Activated CD4-positive, alpha-beta T cell treated with anti-CD3 and anti-CD28 coated beads, Interleukin-2, amount 10 ng/mL, durations not matched to agents 24 days and 14 days (primary cell): ENCODE measurements around the gene NRDC. TPM values are rescaled to one million over a fixed set of nuclear protein-coding genes. Genes with fewer than 3 reads are reported as not detected.
"Not testable (repeated sequence)": the region's sequence is repeated elsewhere in the genome, so short reads cannot be mapped to it uniquely, and the experiment has no call there.

ENCODE experiments used
- DNase-seq: peaks from one replicate; pipeline ENCODE4 v3.0.0; 2022
- H3K27ac Mint-ChIP-seq: one replicate; pipeline ENCODE4 v1.8.0; 2022; ENCODE audit warnings: mild to moderate bottlenecking, mixed read lengths
- H3K27me3 Mint-ChIP-seq: one replicate; pipeline ENCODE4 v1.8.0; 2022; ENCODE audit warnings: mixed read lengths
- H3K36me3 Mint-ChIP-seq: one replicate; pipeline ENCODE4 v1.8.0; 2022; ENCODE audit warnings: low read depth, mild to moderate bottlenecking, mixed read lengths
- H3K4me1 Mint-ChIP-seq: one replicate; pipeline ENCODE4 v1.8.0; 2021; ENCODE audit warnings: mixed read lengths
- H3K4me3 Mint-ChIP-seq: one replicate; pipeline ENCODE4 v1.8.0; 2022; ENCODE audit warnings: mild to moderate bottlenecking, moderate library complexity, mixed read lengths
- H3K9me3 Mint-ChIP-seq: one replicate; pipeline ENCODE4 v1.8.0; 2021; ENCODE audit warnings: mixed read lengths
- intact Hi-C: fragments of 100-400 bp; cut with micrococcal nuclease; formaldehyde crosslinking; loops from one replicate; pipeline ENCODE4 v1.15.1; 2023
- total RNA-seq: library from RNA; stranded (reverse); gene quantifications from 2 replicates; pipeline ENCODE4 v1.2.3, GENCODE V29; 2022

NRDC gene
- total RNA-seq, 1 donor from 2014 or later: 170 TPM

- DNase-seq: no peak
- Mint-ChIP-seq H3K36me3 (no peaks in the 10 kb centered on the region), H3K4me3 (no peak overlapping the region), H3K27ac (no peak overlapping the region), H3K4me1 (no peaks in the 10 kb centered on the region), H3K27me3 (peaks cover 19% of the 10 kb centered on the region), H3K9me3 (no peaks in the 10 kb centered on the region)
- intact Hi-C loops: no loop called here
Measured at GRCh38 chr1:51907079-51907702, 28.7 kb upstream of the NRDC start.

DNA sequence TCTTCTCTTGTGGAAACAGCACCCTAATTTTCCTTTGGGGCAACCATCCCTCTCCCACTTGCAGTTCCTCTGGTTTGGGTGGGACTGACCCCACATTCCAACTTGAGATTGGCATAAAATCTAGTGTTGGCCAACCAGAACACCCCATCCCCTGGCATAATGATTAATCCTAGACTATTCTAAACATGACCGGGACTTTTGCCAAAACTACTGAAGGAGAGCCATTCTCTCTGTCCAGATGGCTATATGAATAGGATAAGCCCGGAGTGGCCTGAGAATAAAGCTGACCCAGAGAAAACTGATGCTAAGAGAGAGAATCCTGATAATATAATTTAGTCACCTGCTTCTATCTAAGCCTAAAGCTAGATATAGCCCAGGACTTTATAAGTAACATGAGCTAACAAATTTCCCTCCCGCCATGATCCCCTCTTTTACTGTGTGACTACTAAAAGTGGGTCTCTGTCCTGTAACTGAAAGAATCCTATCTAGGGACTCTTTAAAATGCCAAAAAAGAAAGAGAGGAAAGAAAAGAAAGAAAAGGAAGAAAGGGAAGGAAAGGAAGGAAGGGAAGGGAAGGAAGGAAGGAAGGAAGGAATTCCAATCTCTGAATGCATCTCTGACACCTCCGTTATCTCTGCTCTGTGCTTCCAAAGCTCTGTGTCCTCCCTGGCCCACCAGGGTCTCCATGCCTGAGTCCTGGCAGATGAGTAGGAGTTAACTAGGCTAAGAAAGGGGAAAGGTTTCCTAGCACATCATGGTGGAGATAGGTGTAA lies 28.0 kb upstream of the NRDC start:
- no peaks in the 10 kb centered on the region for H3K9me3 Mint-ChIP-seq
- intact Hi-C loops: no loop called here
- H3K36me3 Mint-ChIP-seq: no peaks in the 10 kb centered on the region
- no peak overlapping the region for H3K27ac Mint-ChIP-seq
- H3K4me3 Mint-ChIP-seq: no peak overlapping the region
- H3K27me3 Mint-ChIP-seq: peaks cover 19% of the 10 kb centered on the region
- no peaks in the 10 kb centered on the region for H3K4me1 Mint-ChIP-seq
- DNase-seq: no peak

GRCh38 chr1:51902456-51902855 lies 23.9 kb upstream of the NRDC start:
- no peaks in the 10 kb centered on the region for H3K4me1 Mint-ChIP-seq
- DNase-seq: no peak
- intact Hi-C loops: no loop called here
- no peaks in the 10 kb centered on the region for H3K36me3 Mint-ChIP-seq
- H3K27me3 Mint-ChIP-seq: peaks cover 14% of the 10 kb centered on the region
- no peaks in the 10 kb centered on the region for H3K9me3 Mint-ChIP-seq
- no peak overlapping the region for H3K4me3 Mint-ChIP-seq
- no peak overlapping the region for H3K27ac Mint-ChIP-seq

GRCh38 chr1:51901151-51901550 lies 22.6 kb upstream of the NRDC start:
- Mint-ChIP-seq H3K4me3 (no peak overlapping the region), H3K9me3 (no peaks in the 10 kb centered on the region), H3K27me3 (peaks cover 13% of the 10 kb centered on the region), H3K4me1 (peaks cover 2% of the 10 kb centered on the region), H3K36me3 (no peaks in the 10 kb centered on the region), H3K27ac (no peak overlapping the region)
- DNase-seq: no peak
- intact Hi-C loops: no loop called here

DNA sequence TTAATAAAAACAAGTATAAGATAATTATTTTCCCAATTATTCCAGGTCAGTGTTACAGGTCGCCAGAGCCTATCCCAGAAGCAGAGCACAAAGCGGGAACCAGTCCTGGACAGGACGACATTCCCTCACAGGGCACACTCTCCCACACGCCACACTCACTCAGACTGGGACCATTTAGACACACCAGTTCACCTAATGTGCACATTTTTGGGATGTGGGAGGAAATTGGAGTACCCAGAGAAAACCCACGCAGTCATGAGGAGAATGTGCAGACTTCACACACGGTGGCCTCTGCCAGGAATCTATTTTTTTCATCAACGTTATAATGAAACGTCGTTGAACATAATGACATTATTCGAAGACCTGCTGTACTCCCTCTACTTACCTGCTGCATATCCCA lies 20.5 kb upstream of the NRDC start:
- no peak overlapping the region for H3K27ac Mint-ChIP-seq
- H3K4me3 Mint-ChIP-seq: no peak overlapping the region
- DNase-seq: no peak
- H3K9me3 Mint-ChIP-seq: no peaks in the 10 kb centered on the region
- intact Hi-C loops: loop anchor here (10.0 kb wide), 1 partner anchor 396 kb away; no protein-coding TSS in a partner anchor
- H3K36me3 Mint-ChIP-seq: no peaks in the 10 kb centered on the region
- H3K4me1 Mint-ChIP-seq: peaks cover 2% of the 10 kb centered on the region
- peaks cover 19% of the 10 kb centered on the region for H3K27me3 Mint-ChIP-seq

DNA sequence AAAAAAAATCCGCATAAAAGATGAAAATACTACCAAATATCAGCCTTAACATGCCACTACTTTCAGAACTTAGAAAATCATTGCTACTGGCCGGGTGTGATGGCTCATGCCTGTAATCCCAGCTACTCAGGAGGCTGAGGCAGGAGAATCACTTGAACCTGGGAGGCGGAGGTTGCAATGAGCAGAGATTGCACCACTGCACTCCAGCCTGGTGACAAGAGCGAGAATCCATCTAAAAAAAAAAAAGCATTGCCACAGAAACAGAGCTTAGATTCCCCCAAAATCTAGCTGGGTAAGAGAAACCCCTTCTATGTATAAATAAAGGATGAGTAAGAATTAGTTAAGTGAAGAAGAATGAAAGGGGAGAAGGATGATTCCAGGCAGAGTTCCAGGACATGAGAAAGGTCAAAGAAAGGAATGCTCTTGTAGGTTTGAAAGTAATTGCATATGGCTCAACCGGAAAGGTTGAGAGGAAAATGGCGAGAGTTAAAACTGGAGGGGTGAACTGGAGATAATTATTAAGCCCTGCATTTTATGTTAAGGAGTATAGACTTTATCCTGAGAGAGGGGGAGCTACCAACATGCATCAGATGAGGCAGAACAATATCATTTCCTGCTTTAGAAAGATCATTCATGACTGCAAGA lies 19.7 kb upstream of the NRDC start:
- DNase-seq: no peak
- Mint-ChIP-seq H3K27me3 (peaks cover 24% of the 10 kb centered on the region), H3K9me3 (no peaks in the 10 kb centered on the region), H3K4me3 (no peak overlapping the region), H3K27ac (no peak overlapping the region), H3K36me3 (no peaks in the 10 kb centered on the region), H3K4me1 (peaks cover 2% of the 10 kb centered on the region)
- intact Hi-C loops: loop anchor here (10.0 kb wide), 1 partner anchor 397 kb away; no protein-coding TSS in a partner anchor

- no peak overlapping the region for H3K27ac Mint-ChIP-seq
- H3K27me3 Mint-ChIP-seq: peaks cover 25% of the 10 kb centered on the region
- no peak overlapping the region for H3K4me3 Mint-ChIP-seq
- H3K9me3 Mint-ChIP-seq: no peaks in the 10 kb centered on the region
- intact Hi-C loops: loop anchor here (1.0 to 10.0 kb wide), 2 partner anchors 105 to 397 kb away; no protein-coding TSS in a partner anchor
- DNase-seq: no peak
- H3K4me1 Mint-ChIP-seq: peaks cover 2% of the 10 kb centered on the region
- no peaks in the 10 kb centered on the region for H3K36me3 Mint-ChIP-seq
Measured at GRCh38 chr1:51897699-51898031, 19.1 kb upstream of the NRDC start.

- H3K27ac Mint-ChIP-seq, H3K4me1 Mint-ChIP-seq, H3K9me3 Mint-ChIP-seq, H3K4me3 Mint-ChIP-seq, DNase-seq, H3K36me3 Mint-ChIP-seq: not testable (repeated sequence)
- intact Hi-C loops: loop anchor here (10.0 kb wide), 1 partner anchor 400 kb away; no protein-coding TSS in a partner anchor
- peaks cover 41% of the 10 kb centered on the region for H3K27me3 Mint-ChIP-seq
Measured at GRCh38 chr1:51894748-51895147, 16.2 kb upstream of the NRDC start.

DNA sequence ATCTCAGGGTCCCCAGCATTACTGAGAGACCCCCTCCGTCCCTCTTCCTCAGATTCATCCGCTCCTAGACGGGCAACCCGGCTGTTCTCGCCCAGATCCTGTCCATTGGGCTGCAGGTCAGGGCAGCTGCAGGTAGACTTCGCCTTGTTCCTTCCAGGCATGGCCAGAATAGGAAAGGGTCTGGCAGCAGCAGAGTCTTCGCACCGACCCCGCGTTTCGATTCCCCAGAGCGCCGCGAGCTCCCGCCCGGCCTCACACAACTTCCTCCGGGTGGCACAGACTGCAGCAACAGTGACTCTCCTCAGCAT lies 265 bp downstream of the NRDC start:
- Mint-ChIP-seq H3K36me3 (peaks cover 26% of the 10 kb centered on the region), H3K4me1 (peaks cover 30% of the 10 kb centered on the region), H3K27me3 (peaks cover 6% of the 10 kb centered on the region), H3K27ac (no peak overlapping the region), H3K9me3 (no peaks in the 10 kb centered on the region), H3K4me3 (no peak overlapping the region)
- DNase-seq: no peak
- intact Hi-C loops: loop anchor here (2.0 to 5.0 kb wide), 7 partner anchors 15 to 911 kb away; partner anchors contain the start of genes EPS15 and OSBPL9

- H3K27me3 Mint-ChIP-seq: no peaks in the 10 kb centered on the region
- peak; percentile 59 for DNase-seq
- peaks cover 32% of the 10 kb centered on the region for H3K4me1 Mint-ChIP-seq
- no peaks in the 10 kb centered on the region for H3K9me3 Mint-ChIP-seq
- H3K27ac Mint-ChIP-seq: no peak overlapping the region
- no peak overlapping the region for H3K4me3 Mint-ChIP-seq
- intact Hi-C loops: loop anchor here (2.0 to 5.0 kb wide), 7 partner anchors 15 to 910 kb away; partner anchors contain the start of genes EPS15 and OSBPL9
- peaks cover 29% of the 10 kb centered on the region for H3K36me3 Mint-ChIP-seq
Measured at GRCh38 chr1:51877434-51878307, 856 bp downstream of the NRDC start.

GRCh38 chr1:51875836-51876235 lies 2.7 kb downstream of the NRDC start:
- Mint-ChIP-seq H3K27ac (no peak overlapping the region), H3K4me1 (peaks cover 41% of the 10 kb centered on the region), H3K36me3 (peaks cover 35% of the 10 kb centered on the region), H3K27me3 (no peaks in the 10 kb centered on the region), H3K4me3 (peak overlapping the region; percentile 80), H3K9me3 (no peaks in the 10 kb centered on the region)
- intact Hi-C loops: loop anchor here (5.0 kb wide), 6 partner anchors 34 to 909 kb away; partner anchors contain the start of genes EPS15 and OSBPL9
- no peak for DNase-seq

- H3K4me1 Mint-ChIP-seq: peaks cover 43% of the 10 kb centered on the region
- no peaks in the 10 kb centered on the region for H3K27me3 Mint-ChIP-seq
- DNase-seq: no peak
- no peaks in the 10 kb centered on the region for H3K9me3 Mint-ChIP-seq
- H3K4me3 Mint-ChIP-seq: peak overlapping the region; percentile 80
- intact Hi-C loops: loop anchor here (5.0 kb wide), 6 partner anchors 33 to 908 kb away; partner anchors contain the start of genes EPS15 and OSBPL9
- H3K27ac Mint-ChIP-seq: peak overlapping the region; percentile 64
- H3K36me3 Mint-ChIP-seq: peaks cover 37% of the 10 kb centered on the region
Measured at GRCh38 chr1:51875291-51875772, 3.2 kb downstream of the NRDC start.

- peaks cover 47% of the 10 kb centered on the region for H3K4me1 Mint-ChIP-seq
- H3K4me3 Mint-ChIP-seq, H3K27ac Mint-ChIP-seq, H3K9me3 Mint-ChIP-seq, DNase-seq, H3K27me3 Mint-ChIP-seq, intact Hi-C loops: not testable (repeated sequence)
- H3K36me3 Mint-ChIP-seq: peaks cover 39% of the 10 kb centered on the region
Measured at GRCh38 chr1:51873270-51873669, 5.3 kb downstream of the NRDC start.
